Stomach smooth muscle (tissue), 2 donors: Measurements from ENCODE around the gene HS2ST1.

Experiments used
- H3K27ac ChIP-seq: one replicate; pipeline ENCODE4 v1.7.0; 2013; ENCODE audit warnings: mild to moderate bottlenecking, low read length, inconsistent platforms
- H3K27me3 ChIP-seq, 2 donors: one replicate each; pipeline ENCODE4 v1.7.0; 2013; ENCODE audit warnings: low read length in 2 of 2; ENCODE audit not compliant: insufficient read depth in 2 of 2, control insufficient read depth in 1 of 2
- H3K36me3 ChIP-seq, 2 donors: one replicate each; pipeline ENCODE4 v1.7.0; 2013; ENCODE audit warnings: low read length in 2 of 2; ENCODE audit not compliant: control insufficient read depth in 2 of 2, insufficient read depth in 2 of 2
- H3K4me1 ChIP-seq: one replicate; pipeline ENCODE4 v1.7.0; 2013; ENCODE audit warnings: low read length; ENCODE audit not compliant: control insufficient read depth, insufficient read depth
- H3K4me3 ChIP-seq, 2 donors: one replicate each; pipeline ENCODE4 v1.7.0; 2013; ENCODE audit warnings: low read length in 2 of 2
- H3K9ac ChIP-seq, 2 donors: one replicate each; pipeline ENCODE4 v1.7.0; 2013; ENCODE audit warnings: low read length in 2 of 2, mild to moderate bottlenecking in 1 of 2
- H3K9me3 ChIP-seq, 2 donors: one replicate each; pipeline ENCODE4 v1.7.0; 2013; ENCODE audit warnings: low read length in 2 of 2; ENCODE audit not compliant: control insufficient read depth in 2 of 2
- donor health status: healthy.
- donor health status: Pancreatic carcinoma.

HS2ST1 gene

DNA sequence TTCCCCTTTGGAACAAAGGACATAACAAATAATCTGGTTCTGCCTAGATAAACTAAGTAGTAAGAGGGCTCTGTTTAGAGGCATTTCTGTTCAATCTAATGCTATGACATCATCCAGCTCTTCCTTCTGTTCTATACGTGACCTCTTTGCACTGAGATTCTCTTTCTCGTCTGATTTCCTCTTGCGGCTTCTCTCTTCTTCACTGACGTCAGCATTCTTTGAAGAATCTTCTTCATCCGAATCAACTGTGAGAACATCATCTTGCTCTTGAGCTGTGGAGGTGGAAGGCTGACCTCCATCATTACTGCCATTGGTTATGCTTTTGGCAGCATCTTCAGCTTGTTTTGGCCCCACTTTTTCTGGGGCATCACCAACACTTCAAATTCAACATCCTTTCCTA is 130.4 kb downstream of the HS2ST1 start:
- no peak overlapping the region for H3K27ac ChIP-seq
- H3K4me1 ChIP-seq, result no peaks in the 10 kb centered on the region
- H3K9me3 ChIP-seq, result no peaks in the 10 kb centered on the region
- H3K9ac ChIP-seq, result no peak overlapping the region
- H3K36me3 ChIP-seq, result no peaks in the 10 kb centered on the region
- no peak overlapping the region for H3K4me3 ChIP-seq
- no peaks in the 10 kb centered on the region for H3K27me3 ChIP-seq

- Histone ChIP-seq H3K9ac (no peak overlapping the region), H3K9me3 (no peaks in the 10 kb centered on the region), H3K27me3 (no peaks in the 10 kb centered on the region), H3K4me3 (no peak overlapping the region), H3K4me1 (no peaks in the 10 kb centered on the region), H3K36me3 (no peaks in the 10 kb centered on the region), H3K27ac (no peak overlapping the region)
Observed at GRCh38 chr1:87045761-87046304, 131.4 kb downstream of the HS2ST1 start.

- no peaks in the 10 kb centered on the region for H3K9me3 ChIP-seq
- no peaks in the 10 kb centered on the region for H3K27me3 ChIP-seq
- H3K27ac ChIP-seq, result no peak overlapping the region
- H3K4me1 ChIP-seq, result no peaks in the 10 kb centered on the region
- H3K36me3 ChIP-seq, result no peaks in the 10 kb centered on the region
- no peak overlapping the region for H3K4me3 ChIP-seq
- no peak overlapping the region for H3K9ac ChIP-seq
Observed at GRCh38 chr1:87046951-87047350, 132.5 kb downstream of the HS2ST1 start.

DNA sequence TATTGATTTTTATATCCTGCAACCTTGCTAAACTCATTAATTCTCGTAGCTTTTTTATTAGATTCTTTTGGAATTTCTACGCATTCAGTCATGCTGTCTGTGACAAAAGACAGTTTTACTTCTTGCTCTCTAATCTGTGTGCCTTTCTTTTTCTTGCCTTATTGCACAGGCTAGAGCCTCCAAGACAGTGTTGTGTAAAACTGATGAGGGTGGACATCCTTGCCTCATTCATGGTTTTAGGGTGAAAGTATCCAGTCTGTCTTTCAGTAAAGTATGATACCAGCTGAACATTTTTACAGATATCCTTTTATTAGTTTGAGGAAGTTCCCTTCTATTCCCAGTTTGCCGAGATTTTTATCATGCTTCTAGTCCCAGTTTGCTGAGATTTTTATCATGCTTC is 133.8 kb downstream of the HS2ST1 start:
- Histone ChIP-seq H3K9ac (no peak overlapping the region), H3K4me1 (no peaks in the 10 kb centered on the region), H3K27ac (no peak overlapping the region), H3K4me3 (no peak overlapping the region), H3K27me3 (no peaks in the 10 kb centered on the region), H3K9me3 (no peaks in the 10 kb centered on the region), H3K36me3 (no peaks in the 10 kb centered on the region)

DNA sequence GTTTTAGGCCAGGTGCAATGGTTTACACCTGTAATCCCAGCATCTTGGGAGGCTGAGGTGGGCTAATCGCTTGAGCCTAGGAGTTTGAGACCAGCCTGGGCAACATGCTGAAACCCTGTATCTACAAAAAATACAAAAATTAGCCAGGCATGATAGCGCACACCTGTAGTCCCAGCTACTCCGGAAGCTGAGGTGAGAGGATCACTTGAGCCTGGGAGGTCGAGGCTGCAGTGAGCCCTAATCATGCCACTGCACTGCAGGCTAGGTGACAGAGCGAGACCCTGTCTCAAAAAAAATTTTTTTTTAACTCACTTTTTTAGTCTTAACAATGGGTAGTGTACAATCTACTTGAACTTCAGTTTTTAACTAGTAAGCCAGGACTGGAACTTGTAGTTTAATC is 137.5 kb downstream of the HS2ST1 start:
- Histone ChIP-seq H3K9ac (no peak overlapping the region), H3K36me3 (no peaks in the 10 kb centered on the region), H3K27ac (no peak overlapping the region), H3K4me1 (no peaks in the 10 kb centered on the region), H3K27me3 (no peaks in the 10 kb centered on the region), H3K9me3 (no peaks in the 10 kb centered on the region), H3K4me3 (no peak overlapping the region)

- Histone ChIP-seq H3K36me3 (no peaks in the 10 kb centered on the region), H3K4me3 (no peak overlapping the region), H3K9me3 (no peaks in the 10 kb centered on the region), H3K4me1 (no peaks in the 10 kb centered on the region), H3K9ac (no peak overlapping the region), H3K27ac (no peak overlapping the region), H3K27me3 (no peaks in the 10 kb centered on the region)
Observed at GRCh38 chr1:87052400-87052799, 138.0 kb downstream of the HS2ST1 start.

- Histone ChIP-seq H3K27ac (no peak overlapping the region), H3K9ac (no peak overlapping the region), H3K4me3 (no peak overlapping the region), H3K9me3 (no peaks in the 10 kb centered on the region), H3K4me1 (no peaks in the 10 kb centered on the region), H3K27me3 (no peaks in the 10 kb centered on the region), H3K36me3 (no peaks in the 10 kb centered on the region)
Observed at GRCh38 chr1:87052961-87053360, 138.5 kb downstream of the HS2ST1 start.

GRCh38 chr1:87053446-87053845 is 139.0 kb downstream of the HS2ST1 start:
- no peaks in the 10 kb centered on the region for H3K36me3 ChIP-seq
- H3K4me1 ChIP-seq, result no peaks in the 10 kb centered on the region
- no peaks in the 10 kb centered on the region for H3K9me3 ChIP-seq
- no peaks in the 10 kb centered on the region for H3K27me3 ChIP-seq
- H3K27ac ChIP-seq, result no peak overlapping the region
- H3K9ac ChIP-seq, result no peak overlapping the region
- no peak overlapping the region for H3K4me3 ChIP-seq

DNA sequence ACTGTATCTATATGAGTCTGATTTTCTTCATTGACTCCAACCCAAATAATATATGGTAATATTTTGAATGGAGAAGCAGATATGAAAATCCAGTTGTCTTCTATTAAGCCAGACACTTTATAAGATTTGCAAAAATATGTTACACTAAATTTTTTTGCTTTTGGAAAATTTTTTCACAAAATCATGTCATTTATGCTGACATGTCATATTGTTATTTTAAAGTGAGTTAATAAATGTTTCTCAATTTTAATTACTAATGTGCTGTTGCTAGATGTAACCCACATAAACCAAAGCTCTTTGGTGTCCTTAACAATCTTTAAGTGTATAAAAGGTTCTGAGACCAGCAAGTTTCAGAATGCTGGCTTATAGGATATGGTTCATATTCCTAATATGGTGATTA is 142.5 kb downstream of the HS2ST1 start:
- Histone ChIP-seq H3K27me3 (no peaks in the 10 kb centered on the region), H3K36me3 (no peaks in the 10 kb centered on the region), H3K4me1 (no peaks in the 10 kb centered on the region), H3K27ac (no peak overlapping the region), H3K4me3 (no peak overlapping the region), H3K9ac (no peak overlapping the region), H3K9me3 (no peaks in the 10 kb centered on the region)

- Histone ChIP-seq H3K36me3 (no peaks in the 10 kb centered on the region), H3K27ac (no peak overlapping the region), H3K27me3 (no peaks in the 10 kb centered on the region), H3K9ac (no peak overlapping the region), H3K4me1 (no peaks in the 10 kb centered on the region), H3K9me3 (no peaks in the 10 kb centered on the region), H3K4me3 (no peak overlapping the region)
Observed at GRCh38 chr1:87058343-87058649, 143.9 kb downstream of the HS2ST1 start.

GRCh38 chr1:87061742-87062156 is 147.3 kb downstream of the HS2ST1 start:
- H3K27me3 ChIP-seq, result no peaks in the 10 kb centered on the region
- no peaks in the 10 kb centered on the region for H3K4me1 ChIP-seq
- H3K36me3 ChIP-seq, result no peaks in the 10 kb centered on the region
- no peak overlapping the region for H3K9ac ChIP-seq
- no peaks in the 10 kb centered on the region for H3K9me3 ChIP-seq
- no peak overlapping the region for H3K27ac ChIP-seq
- no peak overlapping the region for H3K4me3 ChIP-seq
